Umbilical cord (tissue), 2 donors: Measurements from ENCODE around the gene CD83. TPM values are rescaled to one million over a fixed set of nuclear protein-coding genes. Genes with fewer than 3 reads are reported as not detected.
"Not testable (repeated sequence)": the region's sequence is repeated elsewhere in the genome, so short reads cannot be mapped to it uniquely, and the experiment has no call there.

Experiments used
- DNase-seq: peaks from one replicate; pipeline ENCODE4 v3.0.0-alpha.2; 2015; ENCODE audit warnings: low spot score
- total RNA-seq: library from RNA; depleted of rRNA; stranded (reverse); fragments of >200 nt; gene quantifications from one replicate; pipeline ENCODE4 v1.2.3, GENCODE V29; 2014; ENCODE audit warnings: low replicate concordance; ENCODE audit not compliant: insufficient read depth

Gene CD83
- total RNA-seq, 1 donor from 2014 or later, result 5.5 TPM

GRCh38 chr6:14147891-14148290, 30.3 kb downstream of the CD83 start:
- no peak for DNase-seq

DNA sequence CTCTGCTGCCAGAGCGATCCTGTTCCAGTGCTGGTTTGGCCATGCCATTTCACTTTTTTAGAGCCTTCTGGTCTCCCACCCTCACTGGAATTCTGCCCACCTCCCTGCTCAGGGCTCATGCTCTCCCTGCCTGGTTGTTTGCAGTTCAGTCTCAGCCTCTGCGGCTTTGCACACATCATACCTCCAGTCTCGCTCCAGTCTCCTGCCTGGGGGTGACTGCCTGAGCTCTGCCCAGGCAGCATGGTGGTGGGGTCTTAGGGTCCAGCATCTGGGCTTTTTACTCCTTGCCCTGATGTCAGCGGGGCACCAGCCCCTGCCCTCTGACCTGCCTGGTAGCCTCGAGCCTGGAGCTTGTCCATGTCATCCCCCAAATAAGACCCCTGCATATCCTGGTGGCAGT, 30.9 kb downstream of the CD83 start:
- no peak for DNase-seq

DNA sequence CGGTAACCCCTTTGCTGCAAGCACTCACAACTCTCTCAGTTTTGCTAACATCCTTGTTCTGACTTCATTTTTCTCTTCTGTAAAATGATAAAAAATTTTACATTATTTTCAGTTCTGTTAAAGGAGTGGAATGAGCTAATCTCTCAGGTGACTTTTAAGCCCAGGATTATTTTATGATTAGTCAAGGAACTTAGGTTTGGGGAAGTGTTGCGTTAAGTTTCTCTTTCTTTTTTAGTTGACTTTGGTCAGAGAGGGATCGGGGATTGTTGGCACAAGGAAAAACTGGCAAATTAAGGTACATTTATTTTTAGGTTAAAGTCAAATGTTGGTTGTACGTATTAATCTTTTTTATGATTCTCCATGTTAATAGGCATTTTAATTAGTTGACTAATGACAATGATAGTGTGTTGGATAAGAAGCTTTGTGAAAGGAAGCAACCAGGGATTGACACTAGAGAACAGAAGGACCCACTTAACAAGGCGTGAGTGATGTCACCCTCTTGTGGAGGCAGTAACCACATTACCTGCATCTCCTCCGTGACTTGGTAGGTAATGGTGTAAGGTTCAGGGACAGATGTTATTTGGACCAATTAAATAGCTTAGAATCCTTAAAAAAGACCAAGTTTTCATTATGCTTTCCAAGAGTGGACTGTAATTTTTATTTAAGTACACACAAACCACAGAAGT, 31.6 kb downstream of the CD83 start:
- no peak for DNase-seq

- DNase-seq, result no peak
These were observed 32.2 kb downstream of the CD83 start for GRCh38 chr6:14149739-14150130.

DNA sequence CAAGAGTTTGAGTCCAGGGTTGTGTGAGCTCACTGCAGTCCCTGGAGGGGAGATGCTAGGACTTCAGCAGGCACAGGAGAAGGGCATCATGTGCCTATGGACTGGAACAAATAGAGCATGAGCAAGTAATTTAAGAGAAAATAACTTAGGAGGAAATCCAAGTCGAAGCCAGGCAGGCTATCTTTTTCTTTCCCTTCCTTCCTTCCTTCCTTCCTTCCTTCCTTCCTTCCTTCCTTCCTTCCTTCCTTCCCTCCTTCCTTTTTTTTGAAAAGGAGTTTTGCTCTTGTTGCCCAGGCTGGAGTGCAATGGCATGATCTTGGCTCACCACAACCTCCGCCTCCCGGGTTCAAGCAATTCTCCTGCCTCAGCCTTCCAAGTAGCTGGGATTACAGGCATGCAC, 33.7 kb downstream of the CD83 start:
- DNase-seq, result not testable (repeated sequence)

GRCh38 chr6:14151773-14152172, 34.2 kb downstream of the CD83 start:
- DNase-seq, result no peak

DNA sequence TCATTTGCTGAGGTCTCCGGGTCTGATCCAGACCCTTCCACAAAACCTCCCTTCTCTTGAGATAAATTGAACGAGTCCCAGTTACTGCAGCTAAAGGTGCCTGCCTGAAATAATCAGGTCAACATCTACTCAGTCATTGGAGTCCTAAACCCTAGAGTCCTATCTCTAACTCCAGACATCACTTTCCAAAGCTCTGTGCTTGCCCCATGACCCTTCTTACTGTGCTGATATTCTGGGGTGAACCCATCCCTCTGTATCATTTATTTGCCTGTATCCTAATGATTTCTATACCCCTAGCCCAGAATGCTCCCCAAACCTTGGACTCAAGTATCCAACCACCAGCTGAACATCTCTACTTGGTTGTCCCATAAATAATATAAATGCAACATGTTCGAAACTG, 35.7 kb downstream of the CD83 start:
- DNase-seq, result no peak

DNA sequence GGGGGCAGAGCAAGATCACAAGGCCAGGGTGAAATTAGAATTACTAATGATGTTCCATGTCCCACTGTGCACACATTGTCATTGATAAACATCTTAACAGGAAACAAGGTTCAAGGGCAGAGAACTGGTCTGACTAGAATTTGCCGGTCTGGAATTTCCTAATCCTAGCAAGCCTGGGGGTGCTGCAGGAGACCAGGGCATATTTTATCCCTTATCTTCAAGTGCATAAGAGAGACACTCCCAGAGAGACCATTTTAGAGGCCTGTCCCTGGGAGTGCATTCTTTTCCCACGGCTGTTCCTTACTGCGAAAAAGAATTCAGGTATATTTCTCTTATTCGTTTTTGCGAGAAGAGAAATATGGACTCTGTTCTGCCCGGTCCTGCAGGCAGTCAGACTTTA, 41.5 kb downstream of the CD83 start:
- DNase-seq, result no peak

DNA sequence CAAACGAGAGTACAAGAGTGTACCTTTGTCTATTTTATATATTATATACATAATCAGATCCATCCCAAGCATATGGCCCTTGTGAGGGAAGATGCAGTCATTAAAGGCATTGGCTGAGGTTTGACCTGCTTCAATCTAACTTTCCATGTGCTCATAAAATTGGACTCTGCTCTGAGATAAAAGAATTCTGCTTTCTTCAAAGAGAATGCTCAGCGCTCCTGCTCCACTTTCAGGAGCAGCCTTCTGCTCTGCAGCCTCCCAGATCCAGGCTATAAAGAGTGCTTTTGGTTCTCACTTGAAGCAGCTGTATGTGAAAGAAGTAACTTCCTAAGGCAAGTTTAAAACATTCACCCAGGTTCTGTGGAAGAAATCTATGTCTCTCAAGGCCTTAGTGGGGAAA, 45.3 kb downstream of the CD83 start:
- DNase-seq, result peak; percentile 57

GRCh38 chr6:14165091-14165490, 47.5 kb downstream of the CD83 start:
- DNase-seq, result no peak

DNA sequence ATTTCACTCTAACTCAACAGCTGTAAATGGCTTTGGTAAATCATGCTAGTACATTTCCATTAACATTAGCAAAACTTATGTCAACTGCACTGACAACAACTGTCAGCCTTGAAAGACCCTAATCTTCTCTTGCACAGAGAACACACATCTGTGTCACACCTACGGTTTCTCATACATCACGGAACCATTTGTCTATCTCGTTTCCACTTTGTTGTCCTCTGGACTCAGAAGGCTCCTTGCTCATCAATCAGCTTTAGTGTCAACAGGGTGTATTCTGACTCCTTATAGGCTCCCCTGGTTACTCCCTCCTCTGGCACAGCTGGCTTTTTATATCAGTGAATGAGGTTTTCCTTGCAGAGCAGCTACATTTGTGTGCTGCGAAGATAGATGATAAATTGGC, 49.3 kb downstream of the CD83 start:
- no peak for DNase-seq

- no peak for DNase-seq
These were observed 52.6 kb downstream of the CD83 start for GRCh38 chr6:14170128-14170527.

DNA sequence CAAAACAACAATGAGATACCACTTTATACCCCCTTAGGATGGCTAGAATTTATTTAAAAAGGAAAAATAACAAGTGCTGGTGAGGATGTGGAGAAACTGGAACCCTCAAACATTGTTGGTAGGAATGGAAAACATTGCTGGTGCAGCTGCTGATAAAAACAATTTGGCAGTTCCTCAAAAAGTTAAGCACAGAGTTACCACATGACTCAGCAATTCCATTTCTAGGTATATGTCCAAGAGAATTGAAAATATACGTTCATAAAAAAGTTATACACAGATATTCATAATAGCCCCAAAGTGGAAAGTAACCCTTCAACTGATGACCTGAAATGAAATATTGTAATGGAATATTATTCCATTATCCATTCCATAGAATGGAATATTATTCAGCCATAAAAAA, 55.0 kb downstream of the CD83 start:
- no peak for DNase-seq

- no peak for DNase-seq
These were observed 56.7 kb downstream of the CD83 start for GRCh38 chr6:14174226-14174625.

DNA sequence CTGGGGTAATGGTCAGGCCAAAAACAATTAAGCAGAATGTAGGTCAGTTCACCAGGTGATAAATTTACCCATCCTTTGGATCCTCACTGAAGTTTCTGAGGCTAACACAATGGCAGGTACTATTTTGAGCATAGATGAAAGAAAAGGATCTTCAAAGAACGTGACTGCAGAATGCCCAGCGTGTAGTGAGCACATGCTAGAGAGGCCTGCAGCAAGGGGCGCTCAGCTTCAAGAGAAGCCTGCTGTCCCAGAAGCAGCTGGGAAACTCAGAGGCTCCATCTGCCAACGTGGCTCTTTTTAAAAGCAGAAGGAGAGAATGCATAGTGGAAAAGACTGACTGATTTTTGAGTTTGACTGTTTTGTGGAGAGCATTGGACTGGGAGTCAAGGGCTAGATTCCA, 57.4 kb downstream of the CD83 start:
- DNase-seq, result no peak

GRCh38 chr6:14176429-14176828, 58.9 kb downstream of the CD83 start:
- DNase-seq, result no peak

GRCh38 chr6:14177413-14178082, 60.0 kb downstream of the CD83 start:
- no peak for DNase-seq

GRCh38 chr6:14178083-14178445, 60.5 kb downstream of the CD83 start:
- no peak for DNase-seq

GRCh38 chr6:14180609-14181008, 63.0 kb downstream of the CD83 start:
- no peak for DNase-seq

DNA sequence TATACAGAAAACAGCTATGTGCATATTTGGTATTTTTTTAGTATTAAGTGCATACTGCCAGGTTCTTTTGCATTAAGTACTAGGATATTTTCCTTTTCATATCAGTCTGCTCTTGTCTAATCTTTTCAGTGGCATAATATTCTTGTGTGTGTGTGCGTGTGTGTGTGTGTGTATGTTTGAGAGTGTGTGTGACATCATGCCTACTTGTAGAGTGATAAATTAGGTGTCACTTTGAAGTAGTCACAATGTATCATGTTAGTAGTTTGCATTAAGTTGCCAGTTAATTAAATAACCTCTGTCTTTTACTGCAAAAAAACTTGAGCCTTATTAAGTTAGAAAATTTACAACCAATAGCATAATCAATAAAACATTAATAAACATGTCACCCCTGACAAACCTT, 65.3 kb downstream of the CD83 start:
- no peak for DNase-seq
